H54 (cell line): ENCODE measurements around the gene UBAP2L.
"Not testable (repeated sequence)": the region's sequence is repeated elsewhere in the genome, so short reads cannot be mapped to it uniquely, and the experiment has no call there.

Source experiments
- DNase-seq: peaks from one replicate; pipeline ENCODE4 v3.0.0; 2011; ENCODE audit warnings: low spot score, mixed read lengths; ENCODE audit not compliant: insufficient read length
- FAIRE-seq: peaks from 3 replicates; lab custom pipeline; 2011; peaks lifted over from hg19 to GRCh38; lab: Jason Lieb, UNC
- POLR2A ChIP-seq: IDR thresholded peaks from 2 replicates; pipeline ENCODE4 v1.6.1; 2011; ENCODE audit warnings: low read depth, mild to moderate bottlenecking, low read length

Gene UBAP2L

GRCh38 chr1:154186852-154187501 lies 33.8 kb upstream of the UBAP2L start:
- no peak for FAIRE-seq
- no peak for TF ChIP-seq POLR2A
- DNase-seq = no peak

GRCh38 chr1:154190550-154190949 lies 30.2 kb upstream of the UBAP2L start:
- TF ChIP-seq POLR2A = no peak
- DNase-seq (no peak), FAIRE-seq (no peak)

GRCh38 chr1:154191990-154192461 lies 28.7 kb upstream of the UBAP2L start, which contains the start of gene TPM3:
TPM3 (minus strand) TSS chr1:154192100; CDS start chr1:154192018, 82 bp downstream.
- DNase-seq (no peak), FAIRE-seq (no peak)
- TF ChIP-seq POLR2A = no peak

- TF ChIP-seq POLR2A = no peak
- DNase-seq (no peak), FAIRE-seq (no peak)
Observed at GRCh38 chr1:154192476-154192875, 28.3 kb upstream of the UBAP2L start.

GRCh38 chr1:154193821-154194220 lies 26.9 kb upstream of the UBAP2L start:
- FAIRE-seq = no peak
- DNase-seq = no peak
- no peak for TF ChIP-seq POLR2A

- peak; percentile 15 for FAIRE-seq
- TF ChIP-seq POLR2A = no peak
- DNase-seq = no peak
Observed at GRCh38 chr1:154198756-154199562, 21.8 kb upstream of the UBAP2L start.

- no peak for DNase-seq
- no peak for FAIRE-seq
- TF ChIP-seq POLR2A = no peak
Observed at GRCh38 chr1:154199563-154199879, 21.2 kb upstream of the UBAP2L start.

GRCh38 chr1:154205778-154206177 lies 15.0 kb upstream of the UBAP2L start:
- not testable (repeated sequence) for DNase-seq, FAIRE-seq

- no peak for TF ChIP-seq POLR2A
- DNase-seq (no peak), FAIRE-seq (no peak)
Observed at GRCh38 chr1:154206196-154206595, 14.6 kb upstream of the UBAP2L start, which contains the start of gene CFAP141. CFAP141 (minus strand) TSS chr1:154206333; CDS start chr1:154206307, 26 bp downstream.

- no peak for FAIRE-seq
Observed at GRCh38 chr1:154207262-154207661, 13.5 kb upstream of the UBAP2L start.

GRCh38 chr1:154208677-154209388 lies 11.9 kb upstream of the UBAP2L start:
- DNase-seq (no peak), FAIRE-seq (no peak)
- no peak for TF ChIP-seq POLR2A

More at GRCh38 chr1:154207262-154207661, 13.5 kb upstream of the UBAP2L start:
- no peak for DNase-seq
- no peak for TF ChIP-seq POLR2A

- DNase-seq (no peak), FAIRE-seq (no peak)
- no peak for TF ChIP-seq POLR2A
Observed at GRCh38 chr1:154212083-154212482, 8.7 kb upstream of the UBAP2L start.

GRCh38 chr1:154213274-154213673 lies 7.5 kb upstream of the UBAP2L start:
- DNase-seq = peak; percentile 64
- TF ChIP-seq POLR2A = no peak
- peak; percentile 48 for FAIRE-seq

- DNase-seq (no peak), FAIRE-seq (no peak)
- no peak for TF ChIP-seq POLR2A
Observed at GRCh38 chr1:154218545-154218944, 2.2 kb upstream of the UBAP2L start.
